HG02884 (cell line): Measurements from ENCODE around the gene PTCD2.

Experiments
- ATAC-seq: cut with Tn5 transposase; IDR thresholded peaks from one replicate; pipeline ENCODE4 v1.9.1; 2021; ENCODE audit warnings: mild to moderate bottlenecking, moderate library complexity; ENCODE audit not compliant: unreplicated experiment

PTCD2 gene

DNA sequence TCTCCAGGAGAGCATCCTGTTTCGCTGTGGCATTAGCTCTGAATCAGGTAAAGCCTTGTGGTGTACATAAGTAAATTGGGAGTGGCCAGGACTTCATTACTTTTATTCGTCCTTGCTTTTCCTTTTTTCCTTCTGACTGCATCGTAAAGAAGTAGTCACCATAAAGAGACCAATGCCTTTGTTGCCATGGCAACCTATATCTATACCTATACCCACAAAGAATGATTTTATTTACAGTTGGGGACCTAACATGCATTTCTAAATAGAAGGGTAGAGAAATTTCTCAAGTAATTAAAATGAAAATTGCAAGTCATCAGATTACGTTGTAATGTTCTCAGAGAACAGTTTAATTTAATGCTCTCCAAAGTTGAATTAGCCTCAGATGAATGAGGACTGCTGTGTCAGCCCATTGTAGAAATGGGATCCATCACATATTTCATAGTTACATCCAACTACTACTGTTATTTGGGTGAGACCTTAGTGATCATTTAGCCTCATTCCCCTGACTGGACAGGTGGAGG is 18.6 kb downstream of the PTCD2 start:
- no peak for ATAC-seq

- no peak for ATAC-seq
These were observed 26.2 kb downstream of the PTCD2 start for GRCh38 chr5:72346398-72346797.

DNA sequence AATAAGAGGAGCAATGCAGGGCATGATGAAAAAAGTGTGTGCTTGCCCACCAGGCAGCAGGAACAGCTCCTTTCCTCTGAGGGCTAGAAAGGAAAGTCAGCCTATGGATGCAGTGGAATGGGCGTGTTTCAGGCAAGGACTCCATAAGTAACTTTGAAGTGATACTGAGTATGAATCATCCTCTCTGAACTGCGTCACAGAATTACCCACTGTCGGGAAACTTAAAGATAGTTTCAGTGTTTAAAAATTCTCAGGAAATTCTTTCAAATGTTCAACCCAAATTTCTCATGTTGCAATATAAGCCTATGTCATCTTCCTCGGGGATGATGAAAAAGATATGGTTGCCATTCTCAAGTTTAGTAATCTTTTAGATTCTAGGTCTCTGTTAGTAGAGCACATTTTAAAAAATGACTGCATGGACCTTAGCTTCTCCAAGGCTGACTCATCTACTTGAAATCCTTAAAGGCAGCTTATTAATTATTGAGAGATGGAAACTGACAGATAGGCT is 27.7 kb downstream of the PTCD2 start:
- no peak for ATAC-seq

- no peak for ATAC-seq
These were observed 31.2 kb downstream of the PTCD2 start for GRCh38 chr5:72351376-72351775.

- no peak for ATAC-seq
These were observed 32.4 kb downstream of the PTCD2 start for GRCh38 chr5:72352616-72353015.

- no peak for ATAC-seq
These were observed 32.9 kb downstream of the PTCD2 start for GRCh38 chr5:72353046-72353445.

- no peak for ATAC-seq
These were observed 35.6 kb downstream of the PTCD2 start for GRCh38 chr5:72355706-72356299.

DNA sequence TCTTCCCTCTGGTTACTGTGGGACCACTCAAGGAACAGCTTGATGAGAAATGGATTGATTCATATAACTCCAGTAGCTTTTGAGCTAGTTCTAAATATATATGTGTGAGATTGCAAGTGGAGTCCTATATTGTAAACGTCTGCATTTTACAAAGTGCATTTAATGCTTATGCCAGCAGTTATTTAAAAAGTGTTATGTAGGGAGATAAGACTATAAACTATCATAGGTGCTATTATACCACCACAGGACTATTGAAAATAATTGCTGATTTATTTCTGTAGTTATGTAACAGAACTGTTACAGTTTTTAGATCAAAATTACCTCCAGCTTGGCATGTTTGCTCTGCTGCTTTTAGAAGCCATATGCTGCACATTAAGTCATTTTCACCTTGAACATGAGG is 36.2 kb downstream of the PTCD2 start:
- no peak for ATAC-seq

- no peak for ATAC-seq
These were observed 38.8 kb downstream of the PTCD2 start for GRCh38 chr5:72358925-72359324.

DNA sequence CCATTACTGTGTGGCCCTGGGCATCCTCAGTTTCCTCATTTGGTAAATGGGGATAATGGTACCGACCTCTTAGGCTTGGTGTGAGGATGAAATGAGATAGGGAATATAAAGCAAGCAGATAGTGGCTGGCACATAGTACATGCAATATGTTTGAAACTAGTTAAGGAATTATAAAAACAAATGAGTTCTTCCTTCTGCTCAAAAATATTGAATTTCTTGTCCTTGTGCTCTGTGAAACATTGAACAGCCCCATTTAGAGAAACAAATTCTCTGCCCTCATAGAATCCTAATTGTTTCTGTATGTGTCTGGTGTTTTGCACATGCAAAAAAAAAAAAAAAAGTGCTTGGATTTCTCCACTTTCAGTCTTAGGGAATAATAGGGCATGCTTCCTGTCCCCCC is 39.7 kb downstream of the PTCD2 start:
- no peak for ATAC-seq

DNA sequence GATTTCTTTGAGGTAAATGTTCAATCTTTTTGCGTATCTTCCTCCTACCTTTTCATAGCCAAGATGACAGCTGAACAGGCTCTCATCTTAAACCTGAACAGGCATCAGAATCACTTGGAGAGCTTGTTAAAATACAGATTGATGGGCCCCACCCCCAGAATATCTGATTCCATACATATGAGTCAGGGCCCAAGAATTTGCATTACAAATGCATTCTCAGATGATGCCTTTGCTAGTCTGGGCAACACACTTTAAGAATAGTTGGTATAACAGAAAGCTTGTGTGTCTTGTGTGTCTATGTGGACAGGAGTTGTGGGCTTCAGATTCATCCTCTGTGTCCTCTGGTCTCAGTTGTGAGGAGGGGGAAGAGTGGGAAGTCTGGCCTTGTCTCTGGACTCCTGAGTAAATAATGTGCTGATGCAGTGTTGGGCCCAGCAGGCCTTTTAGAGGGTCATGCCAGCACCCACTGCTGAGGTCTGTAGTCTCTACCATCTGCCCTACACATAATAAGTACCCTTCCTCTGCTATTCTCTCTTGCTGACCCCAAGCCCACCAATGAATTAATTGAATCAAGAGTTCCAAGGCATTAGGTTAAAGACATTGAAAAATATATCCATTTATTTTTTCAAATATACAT is 43.1 kb downstream of the PTCD2 start:
- ATAC-seq: no peak

DNA sequence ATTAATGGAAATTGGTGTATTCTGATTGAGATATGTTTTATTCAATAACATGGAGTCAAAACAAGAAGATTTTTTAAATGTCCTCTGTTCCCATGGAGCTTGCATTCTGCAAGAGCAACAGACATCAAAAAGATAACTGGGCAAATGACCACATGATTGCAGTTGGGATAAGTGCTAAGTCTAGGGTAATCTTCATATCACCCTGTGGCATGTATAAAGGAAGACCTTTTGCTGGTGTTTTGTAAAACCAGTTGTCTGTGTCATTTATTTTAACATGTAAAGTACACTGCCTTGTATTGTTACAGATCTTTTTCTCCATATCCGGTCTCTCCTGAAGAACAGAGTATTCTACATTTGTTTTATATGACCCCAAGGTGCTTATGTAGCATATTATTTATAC is 44.0 kb downstream of the PTCD2 start:
- ATAC-seq: no peak

GRCh38 chr5:72364951-72365350 is 44.8 kb downstream of the PTCD2 start:
- no peak for ATAC-seq

DNA sequence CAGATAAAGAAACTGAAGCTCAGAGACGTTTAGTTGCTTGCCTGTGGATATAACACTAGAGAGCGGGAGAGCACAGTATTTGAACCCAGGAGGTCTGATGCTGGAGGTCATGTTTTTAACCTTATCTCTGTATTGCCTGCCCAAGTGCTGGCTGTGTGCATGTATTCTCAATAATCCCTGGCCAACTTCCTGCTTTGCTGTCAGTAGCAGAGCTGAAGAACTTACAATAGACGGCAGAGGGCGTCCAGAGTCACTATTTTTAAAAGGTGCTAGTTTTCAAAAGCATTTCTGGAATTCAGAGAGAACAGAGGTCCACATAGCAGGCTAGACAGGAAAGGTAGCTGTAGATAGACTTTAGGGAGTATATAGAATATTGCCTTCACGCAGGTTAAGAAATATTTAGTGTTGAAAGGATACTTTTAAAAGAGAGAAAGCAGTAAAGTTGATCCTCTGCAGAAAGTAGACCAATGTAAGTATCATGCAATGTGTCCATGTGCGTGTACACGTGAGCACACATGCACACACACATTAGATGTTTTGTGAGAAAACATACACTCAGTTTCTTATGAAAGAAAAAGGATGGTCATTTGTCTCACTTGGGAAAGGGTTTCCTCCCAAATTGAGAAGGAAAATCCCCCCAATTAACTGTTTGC is 46.3 kb downstream of the PTCD2 start:
- ATAC-seq: no peak

GRCh38 chr5:72368271-72368670 is 48.1 kb downstream of the PTCD2 start:
- no peak for ATAC-seq

DNA sequence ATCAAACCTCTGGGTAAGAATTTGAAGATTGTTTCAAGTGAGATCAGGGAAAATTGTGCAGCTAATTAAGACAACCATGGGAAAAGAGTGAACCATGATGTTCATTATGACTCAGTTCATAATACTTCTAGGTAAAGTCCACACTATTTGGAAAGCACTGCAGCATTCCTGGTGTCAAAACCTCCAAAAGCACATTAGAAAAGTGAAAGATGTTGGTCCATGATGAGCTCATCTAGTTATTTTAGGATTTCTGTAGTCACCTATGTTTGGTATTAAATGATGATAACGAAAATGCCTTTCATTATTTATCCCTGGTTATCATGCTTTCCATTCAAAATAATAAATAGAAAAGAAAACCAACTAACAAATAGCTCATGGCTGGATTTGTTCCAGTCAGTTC is 49.1 kb downstream of the PTCD2 start:
- ATAC-seq: no peak

DNA sequence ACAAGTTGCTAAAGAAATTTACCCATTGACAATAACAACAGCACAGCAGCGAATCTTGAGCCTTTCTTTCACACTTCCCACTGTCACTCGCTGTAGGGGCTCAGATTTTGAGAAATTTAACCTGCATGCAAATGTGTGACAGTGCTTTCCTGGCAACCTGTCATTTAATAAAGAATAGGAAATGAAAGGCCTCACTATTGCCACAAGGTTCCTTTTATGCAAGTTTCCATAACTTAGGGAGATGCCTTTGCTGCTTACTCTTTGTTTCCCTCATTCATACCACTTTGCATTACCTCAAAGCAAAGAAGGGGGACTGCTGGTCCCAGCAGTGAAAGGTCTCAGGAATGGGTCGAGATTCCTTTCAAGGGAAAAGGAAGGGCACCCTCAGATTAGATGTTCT is 49.5 kb downstream of the PTCD2 start:
- no peak for ATAC-seq

- ATAC-seq: no peak
These were observed 52.2 kb downstream of the PTCD2 start for GRCh38 chr5:72372331-72372730.

- ATAC-seq: no peak
These were observed 52.8 kb downstream of the PTCD2 start for GRCh38 chr5:72372923-72373322.

DNA sequence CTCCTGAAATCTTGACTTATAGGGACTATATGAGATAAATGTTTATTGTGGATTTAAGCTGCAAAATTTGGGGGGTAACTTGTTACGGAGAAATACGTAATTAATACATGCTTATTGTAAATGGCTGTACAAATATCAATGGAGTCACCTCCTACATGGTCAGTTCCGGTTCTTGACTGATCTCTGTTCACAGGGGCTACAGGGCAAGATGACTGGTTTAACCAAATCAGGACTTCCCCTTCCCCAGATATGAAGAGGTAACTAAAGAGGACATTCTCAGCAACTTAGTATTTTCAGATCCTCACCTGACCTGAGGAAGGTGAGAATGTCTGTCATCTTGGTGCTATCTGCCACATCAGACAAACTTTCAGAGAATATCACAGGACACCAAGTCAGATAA is 54.7 kb downstream of the PTCD2 start:
- ATAC-seq: no peak

DNA sequence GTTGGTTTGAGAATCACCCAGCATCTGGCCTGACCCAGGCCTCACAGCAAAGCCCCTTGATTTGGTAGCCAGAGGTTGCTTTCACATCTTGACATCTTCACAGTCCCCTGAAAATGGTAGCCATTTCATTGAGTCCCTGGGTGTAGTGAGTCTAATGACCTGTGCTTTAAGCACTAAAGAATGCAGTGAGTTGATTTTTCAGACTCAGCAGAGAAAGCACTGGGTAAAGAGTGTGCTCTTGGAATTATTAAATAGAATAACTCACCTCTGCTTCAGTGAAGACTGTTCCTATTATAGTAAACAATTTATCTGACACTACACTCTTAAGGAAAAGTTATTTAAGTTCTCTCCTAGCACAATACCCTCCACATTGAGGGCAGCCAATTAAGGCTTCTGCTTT is 56.2 kb downstream of the PTCD2 start:
- no peak for ATAC-seq
